AG09319 (cell line): ENCODE measurements around the gene SP140L.
"Not testable (repeated sequence)": the region's sequence is repeated elsewhere in the genome, so short reads cannot be mapped to it uniquely, and the experiment has no call there.

Experiments
- DNase-seq: peaks from one replicate; pipeline ENCODE4 v3.0.0-alpha.2; 2010; ENCODE audit warnings: low read depth; ENCODE audit errors: extremely low read depth
- TF ChIP-seq, protein P1 (sequence below): IDR thresholded peaks from 2 replicates; pipeline ENCODE4 v1.5.1; 2011; ENCODE audit warnings: low read depth, mild to moderate bottlenecking, inconsistent platforms, low read length, moderate library complexity

The SP140L gene

DNA sequence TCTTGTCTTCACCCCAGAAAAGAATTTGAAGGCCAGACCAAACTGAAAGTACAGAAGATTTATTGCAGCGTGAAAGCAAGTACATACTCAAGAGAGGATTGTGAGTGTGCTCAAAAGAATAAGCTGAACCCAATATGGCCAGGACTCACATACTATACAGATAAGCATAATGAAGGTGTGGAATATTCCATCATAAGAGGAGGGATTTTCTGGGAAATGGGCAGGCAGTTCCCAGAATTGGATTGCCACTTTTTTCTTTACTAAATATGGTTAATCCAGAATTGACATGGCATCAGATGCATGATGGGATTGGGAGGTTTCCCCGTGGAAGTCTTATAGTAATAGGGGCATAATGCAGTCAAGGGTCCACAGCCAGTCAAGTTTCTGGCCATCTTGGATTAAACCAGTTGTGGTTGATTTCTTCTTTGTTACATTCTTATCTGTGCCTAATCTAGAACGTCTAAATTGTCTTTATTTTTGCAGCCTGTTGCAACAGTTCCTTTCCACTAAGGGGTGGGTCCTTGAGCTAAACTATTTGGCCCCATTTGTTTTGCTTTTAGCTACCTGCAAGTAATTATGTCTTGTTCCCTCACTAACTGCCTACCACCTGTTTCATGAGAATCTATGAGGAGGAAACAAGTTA lies 9.0 kb downstream of the SP140L start:
- TF ChIP-seq, protein P1, sequence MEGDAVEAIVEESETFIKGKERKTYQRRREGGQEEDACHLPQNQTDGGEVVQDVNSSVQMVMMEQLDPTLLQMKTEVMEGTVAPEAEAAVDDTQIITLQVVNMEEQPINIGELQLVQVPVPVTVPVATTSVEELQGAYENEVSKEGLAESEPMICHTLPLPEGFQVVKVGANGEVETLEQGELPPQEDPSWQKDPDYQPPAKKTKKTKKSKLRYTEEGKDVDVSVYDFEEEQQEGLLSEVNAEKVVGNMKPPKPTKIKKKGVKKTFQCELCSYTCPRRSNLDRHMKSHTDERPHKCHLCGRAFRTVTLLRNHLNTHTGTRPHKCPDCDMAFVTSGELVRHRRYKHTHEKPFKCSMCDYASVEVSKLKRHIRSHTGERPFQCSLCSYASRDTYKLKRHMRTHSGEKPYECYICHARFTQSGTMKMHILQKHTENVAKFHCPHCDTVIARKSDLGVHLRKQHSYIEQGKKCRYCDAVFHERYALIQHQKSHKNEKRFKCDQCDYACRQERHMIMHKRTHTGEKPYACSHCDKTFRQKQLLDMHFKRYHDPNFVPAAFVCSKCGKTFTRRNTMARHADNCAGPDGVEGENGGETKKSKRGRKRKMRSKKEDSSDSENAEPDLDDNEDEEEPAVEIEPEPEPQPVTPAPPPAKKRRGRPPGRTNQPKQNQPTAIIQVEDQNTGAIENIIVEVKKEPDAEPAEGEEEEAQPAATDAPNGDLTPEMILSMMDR = no peak
- no peak for DNase-seq

- not testable (repeated sequence) for DNase-seq
Measured at GRCh38 chr2:230341936-230342528, 15.0 kb downstream of the SP140L start.

GRCh38 chr2:230343041-230343624 lies 16.1 kb downstream of the SP140L start:
- not testable (repeated sequence) for DNase-seq

GRCh38 chr2:230343747-230344146 lies 16.8 kb downstream of the SP140L start:
- no peak for DNase-seq
- TF ChIP-seq, protein P1 = no peak

GRCh38 chr2:230346465-230346864 lies 19.5 kb downstream of the SP140L start:
- DNase-seq = no peak
- TF ChIP-seq, protein P1 = no peak

DNA sequence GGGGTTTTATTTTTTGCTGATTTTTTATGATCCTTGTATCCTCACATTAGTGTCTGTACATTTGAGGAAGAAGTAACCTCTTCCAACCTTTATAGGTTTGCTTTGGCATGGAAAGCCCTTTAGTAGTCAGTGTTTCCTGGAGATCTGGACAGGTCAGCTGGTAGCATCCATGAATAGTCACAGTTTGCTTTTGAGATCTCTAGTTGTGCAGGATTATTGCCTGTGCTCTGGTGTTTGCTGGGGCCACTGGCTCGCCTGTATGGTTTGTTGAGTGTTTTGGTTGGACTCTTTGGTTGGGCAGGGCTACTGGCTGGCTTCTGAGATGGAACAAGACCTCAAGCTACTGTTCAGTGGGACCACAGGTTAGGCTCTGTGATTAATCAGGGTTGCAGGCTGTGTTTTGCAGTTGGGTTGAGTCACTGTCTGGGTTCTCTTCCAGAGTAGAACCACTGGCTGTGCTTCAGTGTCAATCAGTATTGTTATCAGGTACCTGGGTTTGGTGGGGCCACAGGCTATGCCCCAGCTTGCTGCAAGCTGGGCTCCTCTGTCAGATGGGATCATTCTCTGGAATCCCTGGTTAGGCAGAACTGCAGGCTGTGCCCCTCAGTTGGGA lies 20.0 kb downstream of the SP140L start:
- TF ChIP-seq, protein P1 = no peak
- DNase-seq = no peak

DNA sequence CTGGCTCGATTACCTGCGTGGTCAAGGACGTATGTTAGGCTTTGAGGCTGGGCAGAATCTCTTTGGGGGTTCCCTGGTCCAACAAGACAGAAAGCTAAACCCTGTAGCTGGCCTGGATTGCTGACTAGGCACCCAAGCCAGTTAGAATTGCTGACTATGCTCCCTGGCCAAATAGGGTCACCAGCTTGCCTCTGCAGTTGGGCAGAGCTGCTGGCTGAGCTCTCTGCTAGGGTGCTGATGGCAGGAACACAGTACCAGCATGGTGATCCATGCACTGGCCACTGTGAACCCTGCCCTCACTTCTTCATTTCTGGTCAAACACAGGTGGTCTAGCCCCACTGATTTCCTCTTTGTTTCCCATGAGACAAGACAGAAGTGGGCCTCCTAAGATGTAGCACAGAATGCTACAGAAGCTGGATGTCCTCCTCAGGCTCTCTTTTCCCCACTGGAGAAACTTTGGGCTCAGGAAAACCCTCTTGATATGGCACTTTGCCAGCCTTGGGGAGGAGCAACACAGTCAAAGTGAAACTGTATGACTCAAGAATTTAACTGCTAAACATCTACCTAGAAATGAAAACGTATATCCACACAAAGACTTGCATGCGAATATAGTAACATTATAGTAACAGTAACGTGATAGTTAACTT lies 20.8 kb downstream of the SP140L start:
- no peak for DNase-seq
- TF ChIP-seq, protein P1 = no peak

DNA sequence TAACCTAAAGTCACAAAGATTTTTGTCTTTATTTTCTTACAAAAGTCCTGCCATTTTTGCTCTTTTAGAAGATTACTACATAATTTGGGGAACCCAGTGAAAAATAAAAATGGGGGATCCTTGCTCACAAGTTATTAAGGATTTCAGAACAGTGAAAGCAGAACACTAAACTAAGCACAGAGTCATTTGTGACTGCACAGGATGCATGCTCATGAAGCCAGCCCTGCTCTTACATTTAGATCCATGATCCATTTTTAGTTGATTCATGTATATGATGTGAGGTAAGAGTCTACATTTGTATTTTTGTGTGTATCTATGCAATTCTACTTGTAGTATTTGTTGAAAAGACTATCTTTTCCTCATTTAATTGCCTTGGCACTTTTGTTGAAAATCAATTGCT lies 21.8 kb downstream of the SP140L start:
- DNase-seq = no peak
- TF ChIP-seq, protein P1 = no peak
